ENCODE measurements around the gene VANGL1. TPM values are rescaled to one million over a fixed set of nuclear protein-coding genes. Genes with fewer than 3 reads are reported as not detected.

The VANGL1 gene
- total and polyA plus RNA-seq, 5 experiments from 2014 or later, result 0.22 to 3.4 (median 0.23) TPM

DNA sequence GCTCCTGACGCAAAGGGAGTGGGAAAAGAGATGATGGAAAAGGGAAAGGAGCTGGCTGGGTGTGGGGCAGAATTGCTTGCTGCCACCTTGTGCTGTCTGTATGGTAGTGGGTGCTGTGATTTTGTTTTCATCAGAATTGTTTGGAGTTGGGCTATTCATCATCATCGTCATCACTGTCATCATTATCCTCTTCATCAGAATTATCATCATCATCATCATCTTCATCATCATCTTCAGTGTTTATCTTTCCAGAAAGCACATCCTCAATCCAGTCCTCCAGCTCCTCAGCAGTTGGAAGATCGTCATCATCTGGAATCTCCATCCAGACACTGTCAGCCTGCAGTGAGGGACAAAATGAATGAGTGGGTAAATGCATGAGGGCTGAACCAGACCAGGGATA lies 59.3 kb downstream of the VANGL1 start:
- Mint-ChIP-seq H3K27me3 (peaks cover 4 to 9% (median 5%) of the 10 kb centered on the region in 5 donors), H3K4me3 (no peak overlapping the region), H3K36me3 (no peaks in the 10 kb centered on the region), H3K27ac (no peak overlapping the region), H3K9me3 (no peaks in the 10 kb centered on the region), H3K4me1 (no peaks in the 10 kb centered on the region)
- POLR2A ChIA-PET, result no interaction called here
- no peak for ATAC-seq
- no peak for DNase-seq

- H3K27me3 Mint-ChIP-seq, result peaks cover 5 to 9% (median 8%) of the 10 kb centered on the region in 5 donors
- no peak overlapping the region for H3K4me3 Mint-ChIP-seq
- no peaks in the 10 kb centered on the region for H3K4me1 Mint-ChIP-seq
- H3K36me3 Mint-ChIP-seq, result no peaks in the 10 kb centered on the region
- no peak overlapping the region for H3K27ac Mint-ChIP-seq
- H3K9me3 Mint-ChIP-seq, result no peaks in the 10 kb centered on the region
- no peak for DNase-seq
- POLR2A ChIA-PET, result no interaction called here
- ATAC-seq, result no peak
Observed at GRCh38 chr1:115702959-115703358, 61.2 kb downstream of the VANGL1 start.

- no peaks in the 10 kb centered on the region for H3K4me1 Mint-ChIP-seq
- ATAC-seq, result no peak
- H3K36me3 Mint-ChIP-seq, result no peaks in the 10 kb centered on the region
- POLR2A ChIA-PET, result no interaction called here
- DNase-seq, result no peak
- no peak overlapping the region for H3K4me3 Mint-ChIP-seq
- no peaks in the 10 kb centered on the region for H3K9me3 Mint-ChIP-seq
- peaks cover 7 to 16% (median 8%) of the 10 kb centered on the region in 5 donors for H3K27me3 Mint-ChIP-seq
- H3K27ac Mint-ChIP-seq, result no peak overlapping the region
Observed at GRCh38 chr1:115705085-115705951, 63.5 kb downstream of the VANGL1 start.

DNA sequence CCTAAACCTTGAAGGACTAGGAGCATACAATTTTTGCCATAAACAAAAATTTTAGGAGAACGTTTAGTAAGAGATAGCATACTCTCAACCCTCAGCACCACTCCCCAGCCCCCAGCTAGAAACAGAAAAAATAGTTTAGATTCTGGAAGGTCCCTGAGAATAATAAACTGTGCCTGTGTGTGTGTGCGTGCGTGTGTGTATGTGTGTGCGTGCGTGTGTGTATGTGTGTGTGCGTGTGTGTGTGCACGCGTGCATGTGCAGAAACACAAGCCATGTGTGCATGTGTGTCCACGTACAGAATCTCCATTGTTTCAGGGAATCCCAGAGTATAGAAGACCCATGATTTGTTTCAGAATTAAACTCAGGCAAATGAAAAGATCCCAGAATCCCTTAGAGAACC lies 64.2 kb downstream of the VANGL1 start:
- no peaks in the 10 kb centered on the region for H3K9me3 Mint-ChIP-seq
- H3K4me1 Mint-ChIP-seq, result no peaks in the 10 kb centered on the region
- DNase-seq, result no peak
- H3K27me3 Mint-ChIP-seq, result peaks cover 5 to 21% (median 12%) of the 10 kb centered on the region in 5 donors
- POLR2A ChIA-PET, result no interaction called here
- H3K4me3 Mint-ChIP-seq, result no peak overlapping the region
- H3K36me3 Mint-ChIP-seq, result no peaks in the 10 kb centered on the region
- no peak for ATAC-seq
- no peak overlapping the region for H3K27ac Mint-ChIP-seq

DNA sequence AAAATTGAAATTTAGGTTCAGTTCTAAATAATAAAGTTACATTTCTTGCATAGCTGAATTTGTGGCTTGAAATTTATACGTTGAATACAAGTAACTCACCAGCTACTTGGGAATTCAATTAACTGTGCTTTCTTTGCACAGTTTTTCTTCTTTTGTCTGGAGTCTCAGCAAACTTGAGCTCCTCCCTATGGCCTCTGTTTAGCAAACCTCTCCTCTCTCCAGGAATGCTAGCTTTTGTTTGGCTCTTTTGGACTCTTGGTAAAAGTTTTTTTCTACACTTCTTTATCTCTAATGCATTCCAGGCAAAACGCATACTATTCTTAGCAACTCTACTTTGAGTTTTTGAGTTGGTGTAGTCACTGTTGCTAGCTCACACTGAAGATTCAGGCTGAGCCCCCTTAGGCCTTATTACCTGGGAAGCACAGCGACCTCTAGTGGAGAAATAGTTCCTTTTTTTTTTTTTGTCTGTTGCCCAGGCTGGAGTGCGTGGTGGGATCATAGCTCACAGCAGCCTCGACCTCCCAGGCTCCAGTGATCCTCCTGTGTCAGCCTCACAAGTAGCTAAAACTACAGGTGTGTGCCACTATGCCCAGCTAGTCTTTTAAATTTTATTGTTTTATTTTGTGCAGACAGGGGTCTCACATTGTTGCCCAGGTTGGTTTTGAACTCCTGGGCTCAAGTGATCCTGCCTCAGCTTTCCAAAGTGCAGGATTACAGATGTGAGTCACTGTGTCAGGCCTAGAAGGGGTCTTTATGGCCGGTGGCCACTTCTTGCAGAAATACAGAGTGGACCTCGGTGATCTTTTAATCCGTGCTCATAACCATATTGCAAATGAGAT lies 65.0 kb downstream of the VANGL1 start:
- Mint-ChIP-seq H3K27me3 (peaks cover 5 to 21% (median 12%) of the 10 kb centered on the region in 5 donors), H3K36me3 (no peaks in the 10 kb centered on the region), H3K4me1 (no peaks in the 10 kb centered on the region), H3K27ac (peak overlapping the region in 1 of 10 donors; percentile 13), H3K9me3 (no peaks in the 10 kb centered on the region), H3K4me3 (no peak overlapping the region)
- ATAC-seq (no peak), DNase-seq (peak in 3 of 10 donors; percentile 21 to 41 (median 23))
- POLR2A ChIA-PET, result no interaction called here

GRCh38 chr1:115710859-115711624 lies 69.3 kb downstream of the VANGL1 start:
- POLR2A ChIA-PET, result no interaction called here
- DNase-seq, result no peak
- peaks cover 7 to 12% (median 9%) of the 10 kb centered on the region in 5 donors for H3K27me3 Mint-ChIP-seq
- H3K9me3 Mint-ChIP-seq, result no peaks in the 10 kb centered on the region
- no peak for ATAC-seq
- no peaks in the 10 kb centered on the region for H3K36me3 Mint-ChIP-seq
- no peak overlapping the region for H3K4me3 Mint-ChIP-seq
- H3K4me1 Mint-ChIP-seq, result no peaks in the 10 kb centered on the region
- no peak overlapping the region for H3K27ac Mint-ChIP-seq

GRCh38 chr1:115712911-115713609 lies 71.3 kb downstream of the VANGL1 start:
- no peaks in the 10 kb centered on the region for H3K36me3 Mint-ChIP-seq

DNA sequence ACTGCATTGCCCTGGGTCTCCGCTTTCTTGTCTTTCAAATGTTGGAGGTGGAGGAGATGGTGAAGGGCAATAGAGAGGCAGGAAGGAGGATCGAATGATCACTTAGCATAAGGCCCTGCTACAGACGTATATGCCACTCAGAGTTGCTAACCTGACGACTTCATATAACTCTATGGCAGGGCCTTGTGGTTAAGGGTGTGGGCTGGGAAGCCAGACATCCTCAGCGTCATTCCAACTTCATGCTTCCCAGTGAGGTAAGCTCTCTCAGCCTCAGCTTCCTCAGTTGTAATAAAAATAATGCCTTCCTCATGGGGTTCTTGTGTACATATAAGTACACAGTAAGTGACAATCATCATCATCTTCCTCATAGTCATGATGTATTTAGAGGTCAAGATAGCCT lies 72.1 kb downstream of the VANGL1 start:
- no peaks in the 10 kb centered on the region for H3K4me1 Mint-ChIP-seq
- no peaks in the 10 kb centered on the region for H3K36me3 Mint-ChIP-seq
- H3K27ac Mint-ChIP-seq, result no peak overlapping the region
- ATAC-seq, result no peak
- POLR2A ChIA-PET, result no interaction called here
- H3K27me3 Mint-ChIP-seq, result peaks cover 5 to 20% (median 12%) of the 10 kb centered on the region in 5 donors
- H3K9me3 Mint-ChIP-seq, result no peaks in the 10 kb centered on the region
- no peak for DNase-seq
- H3K4me3 Mint-ChIP-seq, result no peak overlapping the region

More at GRCh38 chr1:115712911-115713609, 71.3 kb downstream of the VANGL1 start:
- Mint-ChIP-seq H3K9me3 (no peaks in the 10 kb centered on the region), H3K4me1 (no peaks in the 10 kb centered on the region), H3K27ac (no peak overlapping the region), H3K4me3 (no peak overlapping the region), H3K27me3 (peaks cover 5 to 16% (median 12%) of the 10 kb centered on the region in 5 donors)
- POLR2A ChIA-PET, result no interaction called here
- ATAC-seq (no peak), DNase-seq (no peak)

- H3K4me1 Mint-ChIP-seq, result no peaks in the 10 kb centered on the region
- no peaks in the 10 kb centered on the region for H3K9me3 Mint-ChIP-seq
- ATAC-seq, result no peak
- no peaks in the 10 kb centered on the region for H3K36me3 Mint-ChIP-seq
- no peak overlapping the region for H3K4me3 Mint-ChIP-seq
- no peak for DNase-seq
- POLR2A ChIA-PET, result no interaction called here
- H3K27ac Mint-ChIP-seq, result no peak overlapping the region
- peaks cover 4 to 20% (median 12%) of the 10 kb centered on the region in 5 donors for H3K27me3 Mint-ChIP-seq
Observed at GRCh38 chr1:115714572-115715141, 72.9 kb downstream of the VANGL1 start.

DNA sequence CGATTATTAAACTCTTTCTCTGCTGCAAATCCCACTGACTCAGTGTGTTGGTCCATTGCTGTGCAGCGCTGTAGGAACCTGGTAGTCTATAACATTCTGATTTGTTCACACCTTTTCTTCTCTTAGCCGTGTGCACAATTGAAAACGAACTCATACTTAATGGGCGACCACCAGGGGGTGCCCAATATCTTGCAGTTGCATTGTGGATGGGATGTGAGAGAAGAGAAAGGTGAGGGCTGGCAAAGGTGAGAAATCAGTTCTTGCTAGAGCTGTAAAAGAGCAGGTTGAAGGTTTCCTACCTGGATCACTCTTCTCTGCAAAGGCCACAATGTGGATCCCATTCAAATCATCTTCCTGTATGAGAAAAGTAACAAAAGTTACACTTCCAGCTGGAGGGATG lies 75.8 kb downstream of the VANGL1 start:
- POLR2A ChIA-PET, result no interaction called here
- Mint-ChIP-seq H3K4me1 (no peaks in the 10 kb centered on the region), H3K36me3 (no peaks in the 10 kb centered on the region), H3K27me3 (peaks cover 0 to 17% (median 3%) of the 10 kb centered on the region in 5 donors), H3K27ac (no peak overlapping the region), H3K4me3 (no peak overlapping the region), H3K9me3 (no peaks in the 10 kb centered on the region)
- ATAC-seq (no peak), DNase-seq (peak in 6 of 10 donors; percentile 3 to 18 (median 16))

DNA sequence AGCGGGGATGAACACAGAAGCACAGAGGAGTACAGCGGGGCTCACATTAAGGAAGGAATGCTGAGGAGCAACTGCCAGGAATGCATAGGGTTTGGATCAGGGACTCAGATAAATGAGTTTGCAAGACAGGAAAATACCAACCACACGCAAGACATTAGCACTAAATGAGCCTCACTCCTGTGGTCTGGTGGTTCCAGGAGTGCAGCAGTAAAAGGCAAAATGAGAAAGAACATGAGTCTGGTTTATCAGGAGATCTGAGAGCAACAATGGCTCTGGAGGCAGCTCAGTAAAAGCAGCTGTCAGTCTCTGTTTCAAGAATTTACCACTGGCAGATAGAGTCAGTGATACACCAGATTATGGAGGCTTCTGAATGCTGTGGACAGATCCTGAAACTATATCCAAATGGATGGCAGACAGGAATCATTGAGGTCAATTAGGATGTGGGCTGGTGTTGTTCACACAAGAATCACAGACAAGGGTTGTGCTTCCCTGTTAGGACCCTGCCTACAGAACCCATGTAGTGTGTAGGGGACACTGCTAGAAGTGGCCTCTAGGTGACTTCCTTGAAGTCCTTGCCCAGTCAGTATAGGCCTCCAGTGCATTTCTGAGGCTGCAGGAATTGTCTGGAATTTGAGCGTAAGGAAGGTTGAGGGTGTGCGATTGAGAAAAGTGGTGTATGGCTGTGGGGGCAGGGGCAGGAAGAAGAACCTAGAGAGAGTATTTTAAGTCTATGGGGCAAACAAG lies 76.4 kb downstream of the VANGL1 start:
- POLR2A ChIA-PET, result no interaction called here
- DNase-seq, result no peak
- H3K36me3 Mint-ChIP-seq, result no peaks in the 10 kb centered on the region
- peaks cover 0 to 16% (median 2%) of the 10 kb centered on the region in 5 donors for H3K27me3 Mint-ChIP-seq
- H3K4me1 Mint-ChIP-seq, result no peaks in the 10 kb centered on the region
- no peak for ATAC-seq
- H3K4me3 Mint-ChIP-seq, result no peak overlapping the region
- no peaks in the 10 kb centered on the region for H3K9me3 Mint-ChIP-seq
- H3K27ac Mint-ChIP-seq, result no peak overlapping the region

Measured in naive thymus-derived CD8-positive, alpha-beta T cell (primary cell).